HCT116 (cell line): Measurements from ENCODE around the gene MATN3. TPM values are rescaled to one million over a fixed set of nuclear protein-coding genes. Genes with fewer than 3 reads are reported as not detected.

Experiments used
- ATAC-seq: fragments of 200-7000 bp; cut with Tn5 transposase; 2 replicates; pipeline ENCODE4 v1.9.1; 2020; ENCODE audit warnings: mild to moderate bottlenecking, moderate library complexity
- BruUV-seq: library from RNA; stranded (reverse); fragments of 400-500 nt; replicated peaks from 2 replicates; lab custom pipeline; 2021; lab: Mats Ljungman, UMichigan
- CTCF ChIA-PET: fragments of 300-600 bp; sonication (Branson Sonifier 250); formaldehyde crosslinking; loops from one replicate; lab custom pipeline; 2021; ENCODE audit warnings: antibody characterized with exemption; lab: Charles Lee
- POLR2A ChIA-PET: fragments of 300-600, 350-600 bp; sonication (Branson Sonifier 250); formaldehyde crosslinking; loops from one replicate; lab custom pipeline; 2021; ENCODE audit warnings: antibody characterized with exemption; lab: Charles Lee
- RAD21 ChIA-PET, 2 experiments: fragments of 300-600 bp; sonication (Branson Sonifier 250); formaldehyde crosslinking; loops; one replicate each; lab custom pipeline; 2023; ENCODE audit warnings: low total read pairs in 2 of 2; ENCODE audit not compliant: uncharacterized antibody in 2 of 2, unreplicated experiment in 2 of 2, low non-redundant PET in 1 of 2; lab: Charles Lee
- DNase-seq: peaks from one replicate; pipeline ENCODE4 v3.0.0-alpha.2; 2010; ENCODE audit warnings: low read depth, low spot score
- H2AFZ ChIP-seq: fragments of 200-600 bp; shearing (Covaris generic), sonication (generic); 2 replicates; pipeline ENCODE4 v1.6.1; 2017; ENCODE audit warnings: low read depth, mixed run types, mixed read lengths, antibody characterized with exemption, low read length; ENCODE audit not compliant: poor library complexity, severe bottlenecking
- H3K27ac ChIP-seq: 2 replicates; pipeline ENCODE4 v1.5.1; 2012; ENCODE audit warnings: low read depth, low read length
- H3K27me3 ChIP-seq: fragments of 200-600 bp; sonication (generic); 2 replicates; pipeline ENCODE4 v1.6.1; 2016; ENCODE audit warnings: mixed run types, low read length, mixed read lengths; ENCODE audit not compliant: insufficient read depth
- H3K36me3 ChIP-seq, 2 experiments: fragments of 200-500 bp in 1 of 2; fragments of 200-600 bp in 1 of 2; sonication (Bioruptor generic) in 1 of 2; sonication (generic) in 1 of 2; 2 replicates each; pipeline versions ENCODE4 v1.5.1 to v1.6.1; 2014 to 2016; ENCODE audit warnings: low read length in 2 of 2, inconsistent platforms in 1 of 2, mixed read lengths in 1 of 2, mixed run types in 1 of 2; ENCODE audit not compliant: insufficient read depth in 2 of 2, control insufficient read depth in 1 of 2
- H3K4me1 ChIP-seq, 2 experiments: fragments of 200-600 bp in 1 of 2; sonication (generic) in 1 of 2; 2 replicates each; pipeline versions ENCODE4 v1.5.1 to v1.6.1; 2012 to 2017; ENCODE audit warnings: low read length in 2 of 2, inconsistent platforms in 1 of 2, mild to moderate bottlenecking in 1 of 2, mixed read lengths in 1 of 2, mixed run types in 1 of 2, moderate library complexity in 1 of 2; ENCODE audit not compliant: insufficient read depth in 2 of 2, control insufficient read depth in 1 of 2
- H3K4me2 ChIP-seq: fragments of 200-600 bp; sonication (generic); 2 replicates; pipeline ENCODE4 v1.6.1; 2017; ENCODE audit warnings: mixed run types, low read length, mixed read lengths
- H3K4me3 ChIP-seq, 2 experiments: fragments of 200-600 bp in 1 of 2; sonication (generic) in 1 of 2; replicated peaks in 1 of 2; 2 replicates each; pipeline ENCODE4 v1.5.1; 2011 to 2016; ENCODE audit warnings: low read length in 2 of 2, control low read depth in 1 of 2, low read depth in 1 of 2, mild to moderate bottlenecking in 1 of 2, mixed read lengths in 1 of 2, mixed run types in 1 of 2
- H3K79me2 ChIP-seq: fragments of 200-600 bp; sonication (generic); 2 replicates; pipeline ENCODE4 v1.6.1; 2017; ENCODE audit warnings: mild to moderate bottlenecking, mixed run types, low read length, moderate library complexity, mixed read lengths; ENCODE audit not compliant: insufficient read depth
- H3K9ac ChIP-seq: fragments of 200-600 bp; sonication (generic); 2 replicates; pipeline ENCODE4 v1.6.1; 2016; ENCODE audit warnings: low read length, mixed read lengths
- H3K9me2 ChIP-seq: fragments of 200-600 bp; sonication (generic), shearing (Covaris generic); 2 replicates; pipeline ENCODE4 v1.6.1; 2017; ENCODE audit warnings: mixed run types, mild to moderate bottlenecking, moderate library complexity; ENCODE audit not compliant: insufficient read depth
- H3K9me3 ChIP-seq, 2 experiments: fragments of 200-500 bp in 1 of 2; fragments of 200-600 bp in 1 of 2; sonication (Bioruptor generic) in 1 of 2; sonication (generic) in 1 of 2; 2 replicates each; pipeline ENCODE4 v1.6.1; 2014 to 2017; ENCODE audit warnings: low read length in 2 of 2, mixed read lengths in 2 of 2, inconsistent platforms in 1 of 2, low read depth in 1 of 2, mild to moderate bottlenecking in 1 of 2, mixed run types in 1 of 2, moderate library complexity in 1 of 2; ENCODE audit not compliant: control insufficient read depth in 1 of 2, insufficient read depth in 1 of 2
- H4K20me1 ChIP-seq: fragments of 200-600 bp; sonication (generic), shearing (Covaris generic); 2 replicates; pipeline ENCODE4 v1.6.1; 2017; ENCODE audit warnings: mixed run types, mild to moderate bottlenecking, moderate library complexity; ENCODE audit not compliant: insufficient read depth
- CBX3 ChIP-seq: IDR thresholded peaks from 2 replicates; pipeline ENCODE4 v1.6.1; 2012; ENCODE audit warnings: low read depth
- CEBPB ChIP-seq: IDR thresholded peaks from 2 replicates; pipeline ENCODE4 v1.6.1; 2012; ENCODE audit warnings: low read depth
- EGR1 ChIP-seq: IDR thresholded peaks from 2 replicates; pipeline ENCODE4 v1.6.1; 2012; ENCODE audit warnings: low read depth
- ELF1 ChIP-seq: IDR thresholded peaks from 2 replicates; pipeline ENCODE4 v1.6.1; 2012; ENCODE audit warnings: low read depth, borderline replicate concordance
- EZH2 ChIP-seq: fragments of 200-600 bp; sonication (generic); IDR thresholded peaks from 2 replicates; pipeline ENCODE4 v1.6.1; 2017; ENCODE audit warnings: antibody characterized with exemption, mixed run types
- EZH2phosphoT487 ChIP-seq: fragments of 200-600 bp; IDR thresholded peaks from 2 replicates; pipeline ENCODE4 v1.6.1; 2018; ENCODE audit warnings: antibody characterized with exemption, borderline replicate concordance
- FOSL1 ChIP-seq: IDR thresholded peaks from 2 replicates; pipeline ENCODE4 v1.6.1; 2012; ENCODE audit warnings: low read depth
- JUND ChIP-seq: IDR thresholded peaks from 2 replicates; pipeline ENCODE4 v1.6.1; 2012
- POLR2A ChIP-seq: IDR thresholded peaks from 2 replicates; pipeline ENCODE4 v1.7.0; 2011; ENCODE audit warnings: borderline replicate concordance; ENCODE audit not compliant: insufficient read depth, insufficient read length; ENCODE audit errors: extremely low read depth
- POLR2AphosphoS5 ChIP-seq: IDR thresholded peaks from 2 replicates; pipeline ENCODE4 v1.6.1; 2011; ENCODE audit warnings: mild to moderate bottlenecking, low read depth, low read length, moderate library complexity
- RAD21 ChIP-seq: IDR thresholded peaks from 2 replicates; pipeline ENCODE4 v1.6.1; 2012; ENCODE audit warnings: low read depth, mild to moderate bottlenecking
- SIN3A ChIP-seq: IDR thresholded peaks from 2 replicates; pipeline ENCODE4 v1.6.1; 2012; ENCODE audit warnings: low read depth
- SP1 ChIP-seq: IDR thresholded peaks from 2 replicates; pipeline ENCODE4 v1.6.1; 2012; ENCODE audit warnings: low read depth
- SRF ChIP-seq: IDR thresholded peaks from 2 replicates; pipeline ENCODE4 v1.6.1; 2012; ENCODE audit warnings: low read depth
- TCF7L2 ChIP-seq: IDR thresholded peaks from 2 replicates; pipeline ENCODE4 v1.7.0; 2011; ENCODE audit warnings: borderline replicate concordance, inconsistent platforms; ENCODE audit not compliant: insufficient read depth, insufficient read length; ENCODE audit errors: extremely low read depth
- YY1 ChIP-seq: IDR thresholded peaks from 2 replicates; pipeline ENCODE4 v1.6.1; 2011; ENCODE audit warnings: low read length, low read depth, moderate library complexity, mild to moderate bottlenecking; ENCODE audit not compliant: insufficient replicate concordance; ENCODE audit errors: extremely low read depth
- ZNF274 ChIP-seq: fragments of 200-500 bp; sonication (Bioruptor generic); IDR thresholded peaks from 2 replicates; pipeline ENCODE4 v1.6.1; 2014; ENCODE audit warnings: mild to moderate bottlenecking, low read depth, low read length, inconsistent platforms
- intact Hi-C: fragments of 100-400 bp; cut with micrococcal nuclease; formaldehyde crosslinking; loops from 2 replicates; pipeline ENCODE4 v1.10.0; 2022
- total RNA-seq: library from RNA; stranded (reverse); gene quantifications from one replicate; pipeline ENCODE4 v1.2.1, GENCODE V29; 2021; ENCODE audit not compliant: unreplicated experiment
- TF ChIP-seq, protein P1 (sequence below): IDR thresholded peaks from 2 replicates; pipeline ENCODE4 v1.6.1; 2011; ENCODE audit warnings: mild to moderate bottlenecking, low read length, moderate library complexity; ENCODE audit not compliant: insufficient replicate concordance; ENCODE audit errors: extremely low read depth
- TF ChIP-seq, protein P2 (sequence below), 3 experiments: fragments of 200-600 bp in 1 of 3; sonication (generic) in 1 of 3; IDR thresholded peaks in 2 of 3; conservative IDR thresholded peaks in 1 of 3; 2 replicates each; pipeline ENCODE4 v1.5.1; 2012 to 2017; ENCODE audit warnings: low read depth in 2 of 3, low read length in 2 of 3, antibody characterized with exemption in 1 of 3, borderline replicate concordance in 1 of 3, control low read depth in 1 of 3, mild to moderate bottlenecking in 1 of 3, mixed read lengths in 1 of 3, mixed run types in 1 of 3, moderate library complexity in 1 of 3; ENCODE audit not compliant: insufficient read depth in 1 of 3
- TF ChIP-seq, protein P3 (sequence below): IDR thresholded peaks from 2 replicates; pipeline ENCODE4 v1.6.1; 2012
- TF ChIP-seq, protein P4 (sequence below): IDR thresholded peaks from 2 replicates; pipeline ENCODE4 v1.6.1; 2012

Gene MATN3
- total RNA-seq, 1 experiment from 2014 or later = not detected

DNA sequence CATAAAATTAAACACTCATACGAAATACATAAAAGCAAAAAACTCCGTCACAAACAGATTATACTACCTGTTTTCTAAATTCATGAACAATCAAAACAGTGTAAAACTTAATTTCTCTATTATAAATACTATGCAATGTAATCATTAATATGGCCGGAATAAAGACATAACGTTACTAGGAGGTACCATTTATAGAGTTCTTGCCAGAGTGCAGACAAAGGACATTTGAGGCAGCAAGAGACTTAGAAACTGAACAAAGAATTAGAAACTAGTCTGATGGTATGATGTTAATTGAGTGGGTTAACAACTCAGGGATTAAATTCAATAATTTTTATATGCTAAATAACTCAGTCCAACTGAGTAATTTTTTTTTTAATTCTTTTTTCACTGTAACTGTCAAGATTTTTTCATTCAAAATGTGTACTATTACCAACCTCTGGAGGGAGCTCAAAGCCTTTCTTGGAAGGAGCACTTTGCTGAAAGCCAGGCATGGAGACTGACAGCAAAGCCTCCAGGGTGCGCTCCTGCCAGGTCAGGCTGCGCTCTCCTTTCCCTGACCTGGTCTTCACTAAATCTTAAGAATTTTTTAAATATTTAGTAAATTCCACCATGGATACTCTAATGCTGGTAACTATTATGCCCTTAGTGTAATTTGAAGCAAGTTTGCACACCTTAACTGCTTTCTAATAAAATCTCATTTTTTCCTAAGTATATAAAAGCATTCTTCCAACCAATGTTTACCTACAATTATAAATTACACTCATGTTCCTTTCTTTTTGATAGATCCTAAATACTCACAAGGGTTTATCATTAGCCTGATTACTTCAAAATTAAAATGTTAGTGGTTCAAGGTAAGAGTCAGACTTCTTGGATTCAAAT, 56.7 kb downstream of the MATN3 start:
- Histone ChIP-seq H3K9ac (no peak overlapping the region), H3K4me1 (no peaks in the 10 kb centered on the region), H3K9me3 (no peaks in the 10 kb centered on the region), H4K20me1 (no peaks in the 10 kb centered on the region), H3K79me2 (no peaks in the 10 kb centered on the region), H3K9me2 (no peaks in the 10 kb centered on the region), H3K27me3 (no peaks in the 10 kb centered on the region), H3K4me2 (no peak overlapping the region), H3K4me3 (no peak overlapping the region), H3K36me3 (no peaks in the 10 kb centered on the region), H3K27ac (no peak overlapping the region), H2AFZ (no peak overlapping the region)
- intact Hi-C loops = loop anchor here (1.0 to 5.0 kb wide), 4 partner anchors 138 to 687 kb away; no protein-coding TSS in a partner anchor
- ChIA-PET POLR2A (no interaction called here), RAD21 (interaction anchor here in 1 of 2 experiments (1.0 kb wide), 1 partner anchor 138 kb away, joined by 4 read pairs; no protein-coding TSS in a partner anchor), CTCF (interaction anchor here (0.6 to 2.1 kb wide), 12 partner anchors 8 to 371 kb away, joined by 3 to 17 read pairs (median 4); no protein-coding TSS in a partner anchor)
- ATAC-seq (peak; percentile 100), DNase-seq (peak; percentile 65)
- BruUV-seq = no TSS peak
- no peak for TF ChIP-seq SRF
- TF ChIP-seq ELF1 = no peak
- TF ChIP-seq YY1 = peak; percentile 16
- TF ChIP-seq, protein P1, sequence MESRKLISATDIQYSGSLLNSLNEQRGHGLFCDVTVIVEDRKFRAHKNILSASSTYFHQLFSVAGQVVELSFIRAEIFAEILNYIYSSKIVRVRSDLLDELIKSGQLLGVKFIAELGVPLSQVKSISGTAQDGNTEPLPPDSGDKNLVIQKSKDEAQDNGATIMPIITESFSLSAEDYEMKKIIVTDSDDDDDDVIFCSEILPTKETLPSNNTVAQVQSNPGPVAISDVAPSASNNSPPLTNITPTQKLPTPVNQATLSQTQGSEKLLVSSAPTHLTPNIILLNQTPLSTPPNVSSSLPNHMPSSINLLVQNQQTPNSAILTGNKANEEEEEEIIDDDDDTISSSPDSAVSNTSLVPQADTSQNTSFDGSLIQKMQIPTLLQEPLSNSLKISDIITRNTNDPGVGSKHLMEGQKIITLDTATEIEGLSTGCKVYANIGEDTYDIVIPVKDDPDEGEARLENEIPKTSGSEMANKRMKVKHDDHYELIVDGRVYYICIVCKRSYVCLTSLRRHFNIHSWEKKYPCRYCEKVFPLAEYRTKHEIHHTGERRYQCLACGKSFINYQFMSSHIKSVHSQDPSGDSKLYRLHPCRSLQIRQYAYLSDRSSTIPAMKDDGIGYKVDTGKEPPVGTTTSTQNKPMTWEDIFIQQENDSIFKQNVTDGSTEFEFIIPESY = no peak
- peak; percentile 58; the same call in 1 of the 2 replicates for TF ChIP-seq CBX3
- TF ChIP-seq, protein P2, sequence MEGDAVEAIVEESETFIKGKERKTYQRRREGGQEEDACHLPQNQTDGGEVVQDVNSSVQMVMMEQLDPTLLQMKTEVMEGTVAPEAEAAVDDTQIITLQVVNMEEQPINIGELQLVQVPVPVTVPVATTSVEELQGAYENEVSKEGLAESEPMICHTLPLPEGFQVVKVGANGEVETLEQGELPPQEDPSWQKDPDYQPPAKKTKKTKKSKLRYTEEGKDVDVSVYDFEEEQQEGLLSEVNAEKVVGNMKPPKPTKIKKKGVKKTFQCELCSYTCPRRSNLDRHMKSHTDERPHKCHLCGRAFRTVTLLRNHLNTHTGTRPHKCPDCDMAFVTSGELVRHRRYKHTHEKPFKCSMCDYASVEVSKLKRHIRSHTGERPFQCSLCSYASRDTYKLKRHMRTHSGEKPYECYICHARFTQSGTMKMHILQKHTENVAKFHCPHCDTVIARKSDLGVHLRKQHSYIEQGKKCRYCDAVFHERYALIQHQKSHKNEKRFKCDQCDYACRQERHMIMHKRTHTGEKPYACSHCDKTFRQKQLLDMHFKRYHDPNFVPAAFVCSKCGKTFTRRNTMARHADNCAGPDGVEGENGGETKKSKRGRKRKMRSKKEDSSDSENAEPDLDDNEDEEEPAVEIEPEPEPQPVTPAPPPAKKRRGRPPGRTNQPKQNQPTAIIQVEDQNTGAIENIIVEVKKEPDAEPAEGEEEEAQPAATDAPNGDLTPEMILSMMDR (IDR thresholded peaks at IDR 0.05 in 2 of 3, conservative IDR thresholded peaks at IDR 0.05 in 1 of 3; ENCODE audit: borderline replicate concordance in 1 of 3, insufficient read depth in 1 of 3, low read depth in 2 of 3, low read length in 2 of 3) = peak; percentile 77 to 99 (median 82)
- no peak for TF ChIP-seq POLR2A
- TF ChIP-seq CEBPB = no peak
- no peak for TF ChIP-seq EZH2
- TF ChIP-seq ZNF274 = no peak
- TF ChIP-seq RAD21 = peak; percentile 97
- no peak for TF ChIP-seq POLR2AphosphoS5
- TF ChIP-seq SP1 = no peak
- TF ChIP-seq, protein P3, sequence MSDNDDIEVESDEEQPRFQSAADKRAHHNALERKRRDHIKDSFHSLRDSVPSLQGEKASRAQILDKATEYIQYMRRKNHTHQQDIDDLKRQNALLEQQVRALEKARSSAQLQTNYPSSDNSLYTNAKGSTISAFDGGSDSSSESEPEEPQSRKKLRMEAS = no peak; the same call in 1 of the 2 replicates
- TF ChIP-seq EGR1 = no peak
- TF ChIP-seq, protein P4, sequence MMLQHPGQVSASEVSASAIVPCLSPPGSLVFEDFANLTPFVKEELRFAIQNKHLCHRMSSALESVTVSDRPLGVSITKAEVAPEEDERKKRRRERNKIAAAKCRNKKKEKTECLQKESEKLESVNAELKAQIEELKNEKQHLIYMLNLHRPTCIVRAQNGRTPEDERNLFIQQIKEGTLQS = no peak
- TF ChIP-seq JUND = no peak
- no peak for TF ChIP-seq FOSL1
- no peak for TF ChIP-seq TCF7L2
- TF ChIP-seq SIN3A = no peak
- no peak for TF ChIP-seq EZH2phosphoT487
